Esophagus squamous epithelium (tissue), 5 donors: Measurements from ENCODE around the gene PECR. TPM values are rescaled to one million over a fixed set of nuclear protein-coding genes. Genes with fewer than 3 reads are reported as not detected.

Experiments
- DNase-seq: peaks from one replicate; lab custom pipeline; 2025; lab: John Stamatoyannopoulos, UW
- H3K27ac ChIP-seq, 4 donors: fragments of 200-600 bp; sonication (generic); one replicate each; pipeline ENCODE4 v1.5.1; 2016 to 2019; ENCODE audit warnings: mild to moderate bottlenecking in 1 of 4
- H3K27me3 ChIP-seq, 4 donors: fragments of 200-600 bp; sonication (generic); 1 replicate in 3 of 4; 2 replicates in 1 of 4; pipeline versions ENCODE4 v1.5.1 to v1.6.0; 2017 to 2021; ENCODE audit warnings: antibody characterized with exemption in 1 of 4
- H3K36me3 ChIP-seq, 3 donors: fragments of 200-600 bp; sonication (generic); one replicate each; pipeline ENCODE4 v1.5.1; 2016 to 2019
- H3K4me1 ChIP-seq, 3 donors: fragments of 200-600 bp; sonication (generic); one replicate each; pipeline ENCODE4 v1.5.1; 2017 to 2019
- H3K4me3 ChIP-seq, 4 donors: fragments of 200-600 bp; sonication (generic); 1 replicate in 3 of 4; 2 replicates in 1 of 4; pipeline ENCODE4 v1.5.1; 2016 to 2019; ENCODE audit warnings: mild to moderate bottlenecking in 2 of 4, moderate library complexity in 1 of 4
- H3K9me3 ChIP-seq, 3 donors: fragments of 200-600 bp; sonication (generic); one replicate each; pipeline ENCODE4 v1.5.1; 2016 to 2019
- POLR2A ChIP-seq, 4 donors: fragments of 450-650 bp; IDR thresholded peaks; one replicate each; pipeline ENCODE4 v1.6.1; 2017; ENCODE audit warnings: antibody characterized with exemption in 4 of 4, mild to moderate bottlenecking in 4 of 4, moderate library complexity in 3 of 4
- WGBS, 2 donors: methylation state at CpG; one replicate each; pipeline ENCODE4 v1.1.5; 2018; 5-methylcytosine and 5-hydroxymethylcytosine counted together
- intact Hi-C: fragments of 100-400 bp; cut with DNase I; formaldehyde crosslinking; loops from one replicate; pipeline ENCODE4 v1.15.0; 2022
- total RNA-seq, 4 donors: library from RNA; depleted of rRNA; stranded (reverse); fragments of >200 nt; gene quantifications; one replicate each; pipeline ENCODE4 v1.1.0, GENCODE V29; 2016
- TF ChIP-seq, protein P1 (sequence below), 6 experiments: fragments of 450-650 bp in 4 of 6; fragments of 200-600 bp in 2 of 6; sonication (generic) in 2 of 6; IDR thresholded peaks; one replicate each; pipeline ENCODE4 v1.5.1; 2016 to 2019; ENCODE audit warnings: antibody characterized with exemption in 6 of 6, mild to moderate bottlenecking in 4 of 6, moderate library complexity in 4 of 6
- donor health status: DM: yes; HTN: yes; CAD: no.

Gene PECR
- total RNA-seq, 4 donors from 2014 or later, result 1.5 to 6.8 (median 5.1) TPM

DNA sequence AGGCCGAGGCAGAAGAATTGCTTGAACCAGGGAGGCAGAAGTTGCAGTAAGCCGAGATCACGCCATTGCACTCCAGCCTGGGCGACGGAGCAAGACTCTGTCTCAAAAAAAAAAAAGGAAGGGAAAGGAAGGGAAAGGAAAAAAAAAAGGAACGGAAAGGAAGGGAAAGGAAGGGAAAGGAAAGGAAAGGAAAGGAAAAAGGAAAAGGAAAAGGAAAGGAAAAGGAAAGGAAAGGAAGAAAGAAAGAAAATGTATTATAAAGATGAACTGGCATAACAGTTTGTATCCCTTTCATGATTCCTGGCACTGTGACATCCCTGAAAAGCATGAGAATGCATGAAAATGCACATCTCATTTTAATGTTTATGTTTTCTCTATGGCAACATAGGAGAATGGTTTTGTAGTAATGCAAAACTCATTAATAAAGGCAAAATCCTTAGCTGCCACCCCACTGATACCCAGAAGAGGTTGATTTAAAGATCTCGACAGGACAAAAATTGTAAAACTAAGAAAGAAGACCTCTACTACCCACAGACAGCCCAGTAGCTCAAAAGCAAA is 56.8 kb downstream of the PECR start:
- intact Hi-C loops, result loop anchor here (10.0 kb wide), 2 partner anchors 70 to 600 kb away; no protein-coding TSS in a partner anchor
- peaks cover 0 to 6% (median 0%) of the 10 kb centered on the region in 3 donors for H3K4me1 ChIP-seq
- H3K27me3 ChIP-seq, result no peaks in the 10 kb centered on the region
- peaks cover 0 to 8% (median 0%) of the 10 kb centered on the region in 3 donors for H3K36me3 ChIP-seq
- DNase-seq, result no peak
- H3K27ac ChIP-seq, result no peak overlapping the region
- H3K4me3 ChIP-seq, result no peak overlapping the region
- WGBS, 2 donors, result 91 to 94% methylated on average over 7 of the region's 7 CpGs
- TF ChIP-seq, protein P1, sequence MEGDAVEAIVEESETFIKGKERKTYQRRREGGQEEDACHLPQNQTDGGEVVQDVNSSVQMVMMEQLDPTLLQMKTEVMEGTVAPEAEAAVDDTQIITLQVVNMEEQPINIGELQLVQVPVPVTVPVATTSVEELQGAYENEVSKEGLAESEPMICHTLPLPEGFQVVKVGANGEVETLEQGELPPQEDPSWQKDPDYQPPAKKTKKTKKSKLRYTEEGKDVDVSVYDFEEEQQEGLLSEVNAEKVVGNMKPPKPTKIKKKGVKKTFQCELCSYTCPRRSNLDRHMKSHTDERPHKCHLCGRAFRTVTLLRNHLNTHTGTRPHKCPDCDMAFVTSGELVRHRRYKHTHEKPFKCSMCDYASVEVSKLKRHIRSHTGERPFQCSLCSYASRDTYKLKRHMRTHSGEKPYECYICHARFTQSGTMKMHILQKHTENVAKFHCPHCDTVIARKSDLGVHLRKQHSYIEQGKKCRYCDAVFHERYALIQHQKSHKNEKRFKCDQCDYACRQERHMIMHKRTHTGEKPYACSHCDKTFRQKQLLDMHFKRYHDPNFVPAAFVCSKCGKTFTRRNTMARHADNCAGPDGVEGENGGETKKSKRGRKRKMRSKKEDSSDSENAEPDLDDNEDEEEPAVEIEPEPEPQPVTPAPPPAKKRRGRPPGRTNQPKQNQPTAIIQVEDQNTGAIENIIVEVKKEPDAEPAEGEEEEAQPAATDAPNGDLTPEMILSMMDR (IDR thresholded peaks at IDR 0.05), result no peak
- no peak for TF ChIP-seq POLR2A (IDR thresholded peaks at IDR 0.05)
- no peaks in the 10 kb centered on the region for H3K9me3 ChIP-seq

DNA sequence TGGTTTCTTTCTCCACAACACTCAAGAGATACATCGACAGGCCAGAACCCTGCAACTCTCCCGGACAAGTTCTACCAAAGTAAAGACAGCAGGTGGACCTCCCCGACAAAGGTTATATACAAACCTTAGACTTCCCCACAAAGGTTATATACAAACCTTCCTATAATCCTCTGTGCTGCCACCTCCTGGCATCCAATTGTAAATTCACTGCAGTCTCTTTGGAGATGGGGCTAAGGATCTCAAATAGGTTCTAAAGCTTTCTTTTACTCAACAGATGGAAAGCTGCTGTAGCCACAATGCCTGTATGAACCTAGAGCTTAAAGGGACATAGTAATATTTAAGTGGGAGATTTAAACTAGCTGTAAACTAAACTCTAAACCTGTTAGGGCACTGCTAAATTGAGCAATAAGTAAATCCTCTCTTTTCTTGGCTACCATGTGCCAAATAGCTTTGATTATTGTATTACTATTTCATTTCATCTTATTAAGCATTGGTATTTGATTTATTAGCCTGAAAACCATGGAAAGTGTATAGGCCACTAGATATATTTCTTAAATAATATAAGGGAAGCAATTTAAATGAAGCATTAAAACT is 58.5 kb downstream of the PECR start:
- TF ChIP-seq POLR2A (IDR thresholded peaks at IDR 0.05), result no peak
- TF ChIP-seq, protein P1 (IDR thresholded peaks at IDR 0.05), result peak; percentile 20 to 72 (median 52)
- DNase-seq, result no peak
- Histone ChIP-seq H3K4me1 (peaks cover 0 to 6% (median 0%) of the 10 kb centered on the region in 3 donors), H3K9me3 (no peaks in the 10 kb centered on the region), H3K36me3 (no peaks in the 10 kb centered on the region), H3K4me3 (no peak overlapping the region), H3K27me3 (no peaks in the 10 kb centered on the region), H3K27ac (no peak overlapping the region)
- intact Hi-C loops, result loop anchor here (10.0 kb wide), 2 partner anchors 68 to 598 kb away; no protein-coding TSS in a partner anchor
- WGBS, 2 donors, result 19 to 20% methylated on average over 3 of the region's 3 CpGs

GRCh38 chr2:216021768-216022565 is 59.6 kb downstream of the PECR start:
- TF ChIP-seq, protein P1 (IDR thresholded peaks at IDR 0.05), result no peak
- TF ChIP-seq POLR2A (IDR thresholded peaks at IDR 0.05), result no peak
- WGBS, 2 donors, result 87 to 95% methylated on average over 7 of the region's 7 CpGs
- no peak for DNase-seq
- Histone ChIP-seq H3K9me3 (no peaks in the 10 kb centered on the region), H3K4me1 (peaks cover 0 to 6% (median 0%) of the 10 kb centered on the region in 3 donors), H3K27me3 (no peaks in the 10 kb centered on the region), H3K36me3 (no peaks in the 10 kb centered on the region), H3K27ac (no peak overlapping the region), H3K4me3 (no peak overlapping the region)
- intact Hi-C loops, result loop anchor here (10.0 kb wide), 2 partner anchors 67 to 597 kb away; no protein-coding TSS in a partner anchor

DNA sequence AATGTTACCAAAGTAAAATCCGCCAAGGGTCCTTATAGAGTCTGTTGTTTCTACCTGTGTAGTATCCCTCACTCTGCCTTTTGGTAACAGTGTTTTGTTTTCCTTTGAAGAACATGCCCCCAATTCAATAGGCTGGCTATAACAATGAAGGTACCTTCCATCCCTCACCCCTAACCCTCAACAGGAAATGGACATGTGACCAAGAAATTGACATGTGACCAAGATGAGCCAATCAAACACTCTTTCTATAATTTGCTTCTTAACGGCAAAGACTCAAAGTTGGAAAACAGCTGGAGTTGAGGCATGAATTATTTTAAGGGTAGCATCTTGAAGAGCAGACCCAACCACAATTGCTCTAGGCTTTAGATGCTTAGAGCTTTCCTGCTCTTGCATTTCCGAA is 62.9 kb downstream of the PECR start:
- Histone ChIP-seq H3K4me3 (no peak overlapping the region), H3K27me3 (no peaks in the 10 kb centered on the region), H3K9me3 (no peaks in the 10 kb centered on the region), H3K36me3 (no peaks in the 10 kb centered on the region), H3K27ac (no peak overlapping the region), H3K4me1 (peaks cover 0 to 16% (median 4%) of the 10 kb centered on the region in 3 donors)
- intact Hi-C loops, result no loop called here
- no peak for DNase-seq
- 90 to 92% methylated on average over 3 of the region's 3 CpGs for WGBS, 2 donors
- no peak for TF ChIP-seq POLR2A (IDR thresholded peaks at IDR 0.05)
- TF ChIP-seq, protein P1 (IDR thresholded peaks at IDR 0.05), result no peak
